ENCODE data around the gene KCNG3.

KCNG3 gene, protein sequence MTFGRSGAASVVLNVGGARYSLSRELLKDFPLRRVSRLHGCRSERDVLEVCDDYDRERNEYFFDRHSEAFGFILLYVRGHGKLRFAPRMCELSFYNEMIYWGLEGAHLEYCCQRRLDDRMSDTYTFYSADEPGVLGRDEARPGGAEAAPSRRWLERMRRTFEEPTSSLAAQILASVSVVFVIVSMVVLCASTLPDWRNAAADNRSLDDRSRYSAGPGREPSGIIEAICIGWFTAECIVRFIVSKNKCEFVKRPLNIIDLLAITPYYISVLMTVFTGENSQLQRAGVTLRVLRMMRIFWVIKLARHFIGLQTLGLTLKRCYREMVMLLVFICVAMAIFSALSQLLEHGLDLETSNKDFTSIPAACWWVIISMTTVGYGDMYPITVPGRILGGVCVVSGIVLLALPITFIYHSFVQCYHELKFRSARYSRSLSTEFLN

DNA sequence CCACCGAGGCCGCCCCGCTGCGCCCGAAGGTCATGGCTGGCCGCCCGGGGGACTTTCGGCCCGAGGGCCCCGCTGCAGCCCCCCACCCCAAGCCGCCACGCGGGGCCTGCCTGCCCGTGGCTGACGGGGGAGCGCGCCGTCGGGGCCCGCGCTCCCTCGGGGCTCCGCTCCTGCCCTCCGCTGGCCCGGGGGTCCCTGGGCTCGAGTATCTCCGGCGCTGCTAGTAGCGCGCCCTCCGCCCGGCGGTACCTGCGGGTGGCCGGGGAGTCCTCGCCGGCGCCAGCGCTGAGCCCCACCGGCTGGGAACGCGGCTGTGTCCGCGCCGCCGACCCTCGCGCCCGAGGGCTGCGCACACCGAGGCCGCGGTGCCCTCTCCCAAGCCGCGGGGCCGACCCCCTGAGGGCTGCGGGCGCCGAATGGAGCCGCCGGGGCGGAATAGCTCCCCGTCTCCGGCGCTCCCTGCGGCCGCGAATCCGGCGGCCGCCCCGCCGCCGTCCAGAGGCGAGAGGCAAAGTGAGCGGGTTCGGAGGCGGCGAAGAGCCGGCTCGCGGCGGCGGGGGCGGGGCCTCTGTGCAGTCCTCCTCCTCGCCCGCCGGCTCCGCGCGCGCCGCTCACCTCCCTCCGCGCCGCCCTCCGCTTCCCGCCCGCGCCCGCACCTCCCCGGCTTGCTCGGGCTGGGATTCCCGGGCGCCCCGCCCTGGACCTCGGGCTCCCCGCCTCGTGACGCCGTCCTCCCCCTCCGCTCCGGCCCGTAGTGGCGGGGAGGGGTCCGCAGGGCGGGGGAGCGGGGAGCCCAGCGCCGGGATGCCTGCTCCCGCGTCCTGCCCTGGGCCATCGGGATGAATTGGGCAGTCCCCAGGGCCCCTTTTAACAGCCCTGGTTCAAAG, at the start of gene KCNG3:
TSS of gene KCNG3 (minus strand) at position 515 of the 887 bp plus-strand sequence. CDS start at position 34, 481 bp downstream.
- DNase-seq, result peak; percentile 62

DNA sequence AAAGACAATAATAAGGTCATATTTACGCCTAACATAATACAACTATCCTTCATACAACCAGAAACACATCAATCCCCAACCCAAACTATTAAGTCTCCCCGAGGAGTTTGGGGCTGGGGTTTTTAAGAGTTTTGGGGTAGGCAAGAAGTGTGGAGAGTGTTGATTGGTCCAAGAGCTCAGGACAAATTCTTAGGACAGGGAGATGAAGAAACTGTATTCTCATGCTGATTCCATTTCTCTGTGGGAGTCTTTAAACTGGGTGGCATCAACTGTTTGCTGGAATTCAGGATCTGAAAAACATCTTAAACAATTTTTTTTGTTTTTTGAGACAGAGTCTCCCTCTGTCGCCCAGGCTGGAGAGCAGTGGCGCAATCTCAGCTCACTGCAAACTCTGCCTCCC, 49.1 kb upstream of the KCNG3 start:
- no peak for DNase-seq

DNA sequence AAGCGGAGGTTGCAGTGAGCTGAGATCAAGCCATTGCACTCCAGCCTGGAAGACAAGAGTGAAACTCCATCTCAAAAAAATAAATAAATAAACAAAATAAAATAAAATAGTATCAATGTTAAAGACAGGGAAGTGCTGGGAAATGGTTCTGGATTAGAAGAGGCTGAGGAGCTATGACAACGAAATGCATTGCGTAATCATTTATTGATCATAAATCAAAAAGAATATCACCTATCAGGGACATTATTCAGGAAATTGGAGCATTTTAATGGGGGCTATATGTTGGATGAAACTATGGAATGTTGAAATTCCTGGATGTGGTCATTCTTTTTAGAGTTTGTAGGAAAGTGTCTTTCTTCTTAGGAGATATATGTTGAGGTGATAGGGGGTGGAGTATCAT, 43.7 kb upstream of the KCNG3 start:
- no peak for DNase-seq

DNA sequence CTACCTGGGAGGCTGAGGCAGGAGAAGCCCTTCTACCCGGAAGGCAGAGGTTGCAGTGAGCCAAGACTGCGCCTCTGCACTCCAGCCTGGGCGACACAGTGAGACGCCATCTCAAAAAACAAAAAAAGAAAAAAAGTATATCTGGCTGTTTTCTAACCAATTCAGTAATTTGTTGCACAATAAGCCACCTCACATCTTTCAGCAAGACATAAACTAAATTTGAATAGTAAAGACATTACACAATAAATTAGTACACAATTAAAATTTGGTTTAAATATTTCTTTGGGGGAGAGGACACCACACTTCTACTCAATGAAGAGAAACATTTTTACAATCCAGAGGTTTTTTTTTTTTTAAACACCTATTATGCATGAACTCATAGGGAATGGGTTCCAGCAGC, 38.6 kb upstream of the KCNG3 start:
- DNase-seq, result no peak

DNA sequence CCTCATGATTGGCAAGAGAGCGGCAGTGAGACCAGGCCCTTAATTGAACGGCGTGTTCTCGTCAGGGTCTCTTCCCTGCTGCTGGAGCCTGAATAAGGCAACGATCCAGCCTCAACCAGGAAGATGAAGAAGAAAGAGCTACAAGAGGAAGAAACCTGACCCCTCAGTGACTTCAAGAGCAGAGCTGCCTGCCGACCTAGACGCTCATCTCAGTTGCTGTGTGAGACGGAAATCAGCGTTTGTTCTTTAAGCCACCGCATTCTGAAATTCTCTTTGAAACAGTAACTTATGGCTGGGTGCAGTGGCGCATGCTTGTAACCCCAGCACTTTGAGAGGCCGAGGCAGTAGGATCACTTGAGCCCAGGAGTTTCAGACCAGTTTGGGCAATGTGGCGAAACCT, 29.6 kb upstream of the KCNG3 start:
- no peak for DNase-seq

DNA sequence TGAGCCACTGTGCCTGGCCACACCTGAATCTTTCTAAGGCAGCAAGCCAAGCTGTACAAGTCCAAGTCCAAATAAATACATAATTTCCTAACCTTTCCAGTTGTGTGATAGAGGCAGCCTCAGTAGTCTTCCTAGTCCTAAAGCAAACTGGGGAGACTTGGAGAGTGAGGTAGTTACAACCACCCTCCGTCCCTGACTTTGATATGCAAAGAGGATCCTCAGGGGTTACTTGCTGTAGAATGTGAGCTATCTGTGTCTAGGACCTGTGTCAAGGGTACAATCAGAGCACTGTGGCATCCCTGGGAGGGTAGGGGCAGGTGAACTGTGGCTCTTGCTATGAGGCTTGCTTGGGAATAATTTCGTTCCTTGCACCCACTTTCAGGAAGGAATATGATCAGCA, 28.3 kb upstream of the KCNG3 start:
- no peak for DNase-seq

DNA sequence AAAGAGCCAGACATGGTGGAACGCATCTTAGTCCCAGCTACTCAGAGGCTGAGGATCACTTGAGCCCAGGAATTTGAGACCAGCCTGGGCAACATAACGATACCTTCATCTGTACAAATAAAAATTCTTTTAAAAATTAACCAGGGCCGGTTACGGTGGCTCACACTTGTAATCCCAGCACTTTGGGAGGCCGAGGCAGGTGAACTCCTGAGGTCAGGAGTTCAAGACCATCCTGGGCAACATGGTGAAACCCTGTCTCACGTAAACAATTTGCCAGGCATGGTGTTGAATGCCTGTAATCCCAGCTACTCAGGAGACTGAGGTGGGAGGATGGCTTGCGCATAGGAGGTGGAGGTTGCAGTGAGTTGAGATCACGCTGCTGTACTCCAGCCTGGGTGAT, 25.8 kb upstream of the KCNG3 start:
- no peak for DNase-seq

DNA sequence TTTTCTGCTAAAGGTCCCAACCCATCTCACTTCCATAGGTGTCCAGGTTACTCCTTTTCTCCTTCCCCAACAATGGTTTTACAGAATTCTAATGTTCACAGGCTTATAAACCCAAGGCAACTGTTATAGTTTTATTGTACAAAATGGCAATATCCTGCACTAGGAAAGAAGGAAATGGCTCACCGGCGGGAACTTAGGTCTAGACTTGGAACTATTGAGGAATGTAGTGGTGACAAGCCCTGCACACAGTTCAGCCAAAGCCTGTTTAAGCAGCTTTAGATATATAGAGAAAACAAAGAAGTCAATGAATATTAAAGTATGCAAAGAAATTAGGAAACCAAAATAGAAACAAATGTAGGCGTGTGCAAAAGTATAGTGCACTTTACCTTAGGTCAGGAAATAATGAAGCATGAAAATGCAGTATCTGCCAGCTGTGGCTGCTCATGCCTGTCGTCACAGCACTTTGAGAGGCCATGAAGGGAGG, 22.7 kb upstream of the KCNG3 start:
- no peak for DNase-seq

DNA sequence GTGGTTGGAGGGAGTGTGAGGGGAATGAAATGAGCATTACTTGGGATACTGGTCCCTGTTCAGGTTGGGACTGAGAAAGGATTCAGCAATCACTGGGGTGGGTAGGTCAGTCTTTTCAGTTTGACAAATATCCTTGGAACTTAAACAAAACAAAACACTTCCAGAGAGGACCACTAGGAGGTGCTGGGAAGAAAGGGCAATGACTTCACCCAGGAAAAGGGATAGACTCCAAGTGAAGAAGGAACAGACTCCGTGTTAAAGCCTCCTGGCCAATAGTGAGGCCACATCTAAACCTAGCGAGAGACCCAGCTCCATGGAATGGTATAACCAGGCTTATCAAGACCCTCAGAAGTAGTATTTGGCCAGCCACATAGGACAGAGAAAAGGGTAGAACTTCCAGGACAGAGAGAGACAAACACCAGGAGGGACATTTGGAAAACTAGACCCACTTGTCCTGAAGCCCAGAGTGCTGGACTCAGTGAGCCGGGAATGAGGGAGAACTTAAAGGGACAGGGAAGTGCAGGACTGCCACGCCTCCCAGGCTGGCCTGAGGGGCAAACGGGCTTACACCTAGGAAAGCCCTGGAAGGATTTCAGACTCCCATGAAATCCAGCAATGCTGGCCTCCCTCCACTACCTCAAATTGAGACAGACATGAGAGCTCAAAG, 19.6 kb upstream of the KCNG3 start:
- peak; percentile 18 for DNase-seq

DNA sequence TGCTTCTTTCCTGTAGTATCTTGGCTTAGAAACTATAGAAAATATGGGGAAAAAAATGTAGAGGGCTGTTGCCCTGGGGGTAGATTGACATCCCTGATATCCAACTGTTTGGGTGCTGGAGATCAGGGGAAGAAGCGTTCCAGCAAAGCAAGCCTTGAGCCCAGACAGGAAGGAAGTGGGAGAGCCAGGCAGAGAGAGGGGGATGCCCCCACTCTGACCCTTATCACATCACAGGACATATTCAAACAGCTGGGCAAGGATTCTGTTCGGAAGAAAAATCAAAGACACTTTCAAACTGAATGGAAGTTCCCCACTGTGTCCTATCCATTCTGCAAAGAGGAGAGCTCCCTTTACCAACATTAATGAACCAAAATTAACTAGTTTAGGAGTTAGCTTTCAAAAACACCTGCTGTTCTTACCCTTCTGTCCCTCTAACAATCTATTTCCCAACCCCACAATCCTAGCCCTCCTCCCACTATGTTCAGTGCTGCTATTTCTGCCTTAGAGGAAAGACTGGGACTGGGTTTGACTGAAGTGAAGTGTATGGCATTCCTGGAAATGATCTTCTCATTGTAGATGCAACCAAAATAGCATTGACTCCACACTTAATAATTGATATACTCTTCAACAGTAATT, 16.9 kb upstream of the KCNG3 start:
- no peak for DNase-seq

DNA sequence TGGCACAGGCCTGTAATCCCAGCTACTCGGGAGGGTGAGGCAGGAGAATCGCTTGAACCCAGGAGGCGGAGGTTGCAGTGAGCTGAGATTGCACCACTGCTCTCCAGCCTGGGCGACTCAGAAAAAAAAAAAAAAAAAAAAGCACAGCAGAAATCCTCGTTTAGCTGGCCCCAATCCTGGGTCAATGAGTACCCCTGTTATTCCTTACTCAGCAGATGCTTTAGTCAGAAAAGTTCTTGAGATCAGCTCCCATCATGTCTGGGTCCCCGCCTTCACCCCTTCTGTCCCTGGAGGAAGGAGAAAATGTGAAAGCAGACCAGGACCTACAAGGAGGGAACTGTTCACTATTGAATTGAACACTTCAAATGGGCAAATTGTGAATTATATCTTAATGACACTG, 16.4 kb upstream of the KCNG3 start:
- DNase-seq, result no peak

DNA sequence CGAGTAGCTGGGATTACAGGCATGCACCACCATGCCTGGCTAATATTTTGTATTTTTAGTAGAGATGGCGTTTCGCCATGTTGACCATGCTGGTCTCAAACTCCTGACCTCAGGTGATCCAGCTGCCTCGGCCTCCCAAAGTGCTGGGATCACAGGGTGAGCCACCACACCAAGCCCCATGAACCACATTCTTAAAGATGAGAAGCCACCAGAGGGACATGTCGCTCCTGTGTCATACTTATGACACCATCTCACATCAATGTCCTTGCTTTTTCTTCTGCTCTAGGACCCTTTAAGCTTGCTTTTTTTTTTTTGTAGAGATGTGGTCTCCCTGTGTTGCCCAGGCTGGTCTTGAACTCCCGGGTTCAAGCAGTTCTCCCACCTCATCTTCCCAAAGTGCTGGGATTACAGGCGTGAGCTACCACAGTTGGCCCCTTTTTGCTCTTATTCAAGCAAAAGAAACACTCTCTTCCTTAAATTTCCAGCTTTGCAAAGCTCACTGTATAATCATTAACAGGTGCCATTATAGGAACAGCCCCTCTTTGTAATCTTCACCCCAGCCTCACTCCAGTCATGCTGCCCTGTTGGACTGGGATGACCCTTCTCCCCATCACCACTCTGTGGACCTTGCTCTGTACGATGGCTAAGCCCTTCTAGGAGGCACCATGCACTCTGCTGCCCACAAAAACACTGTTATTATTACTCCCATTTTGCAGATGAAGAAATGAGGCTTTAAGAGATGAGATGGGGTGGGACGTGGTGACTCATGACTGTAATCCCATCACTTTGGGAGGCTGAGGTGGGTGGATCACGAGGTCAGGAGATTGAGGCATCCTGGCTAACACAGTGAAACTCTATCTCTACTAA, 10.8 kb upstream of the KCNG3 start:
- no peak for DNase-seq

DNA sequence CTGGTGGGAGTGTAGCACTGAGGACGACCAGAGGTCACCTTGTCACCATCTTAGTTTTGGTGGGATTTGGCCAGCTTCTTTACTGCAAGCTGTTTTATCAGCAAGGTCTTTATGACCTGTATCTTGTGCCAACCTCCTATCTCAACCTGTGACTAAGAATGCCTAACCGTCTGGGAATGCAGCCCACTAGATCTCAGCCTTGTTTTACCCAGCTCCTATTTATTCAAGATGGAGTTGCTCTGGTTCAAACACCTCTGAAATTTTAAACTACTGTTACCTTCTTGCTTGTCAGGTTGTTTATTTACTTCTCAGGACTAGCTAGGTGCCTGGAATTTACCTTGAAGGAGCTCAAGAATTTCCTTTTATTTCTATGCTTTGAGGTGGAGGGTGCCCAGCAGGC, 9.5 kb upstream of the KCNG3 start:
- no peak for DNase-seq

DNA sequence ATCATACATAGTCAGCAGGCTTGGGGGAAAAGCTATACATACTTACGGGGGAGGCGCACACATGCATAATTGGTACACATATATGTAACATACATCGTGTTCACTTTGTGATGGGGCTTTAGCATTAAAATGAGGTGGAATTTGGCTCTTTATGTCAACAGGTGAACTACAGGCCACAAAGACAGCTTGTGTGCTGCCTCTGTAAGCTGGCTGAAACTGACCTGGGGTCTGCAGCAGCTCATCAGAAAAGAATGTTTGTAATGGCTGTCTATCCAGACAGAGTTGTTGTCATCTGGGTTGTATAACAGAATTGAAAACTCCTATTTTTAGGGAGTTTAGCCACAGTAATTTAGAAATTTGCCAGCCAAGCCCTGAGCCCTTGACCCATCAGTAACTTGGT, 4.7 kb upstream of the KCNG3 start:
- no peak for DNase-seq

DNA sequence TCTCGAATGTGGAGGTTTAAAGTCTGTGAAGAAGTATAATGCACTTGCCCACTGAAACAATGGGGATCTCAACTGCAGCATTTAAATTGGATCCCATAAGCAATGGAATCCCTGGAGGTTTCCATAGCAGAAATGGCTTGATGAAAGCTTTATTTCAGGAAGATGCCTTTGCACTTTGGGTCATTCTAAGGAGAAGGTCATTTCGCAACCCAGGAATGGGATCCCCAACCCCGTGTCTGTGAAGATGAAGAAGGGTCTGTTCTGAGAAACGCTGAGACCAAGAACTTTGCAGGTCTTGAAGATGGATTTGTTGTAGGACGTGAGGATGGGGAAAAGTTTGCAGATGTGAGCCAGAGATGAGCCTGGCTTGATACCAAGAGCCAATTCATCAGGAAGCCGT, 1.8 kb upstream of the KCNG3 start:
- DNase-seq, result no peak

DNA sequence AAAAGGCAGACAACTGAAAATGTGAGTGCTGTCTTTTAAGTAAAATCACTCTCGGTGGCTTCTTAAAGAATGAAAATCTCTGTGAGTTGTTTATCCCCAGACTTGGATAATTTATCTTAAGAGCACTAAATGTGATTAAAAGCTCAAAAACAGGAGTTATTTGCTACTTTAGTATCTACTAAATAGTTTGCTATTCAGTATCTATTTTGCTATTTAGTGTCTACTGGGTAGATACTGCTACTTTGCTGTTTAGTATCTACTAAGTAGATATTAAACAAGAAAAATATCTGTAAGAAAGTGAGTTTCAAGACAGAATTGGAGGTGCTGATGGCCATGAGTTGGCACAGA, 1.4 kb upstream of the KCNG3 start:
- no peak for DNase-seq

DNA sequence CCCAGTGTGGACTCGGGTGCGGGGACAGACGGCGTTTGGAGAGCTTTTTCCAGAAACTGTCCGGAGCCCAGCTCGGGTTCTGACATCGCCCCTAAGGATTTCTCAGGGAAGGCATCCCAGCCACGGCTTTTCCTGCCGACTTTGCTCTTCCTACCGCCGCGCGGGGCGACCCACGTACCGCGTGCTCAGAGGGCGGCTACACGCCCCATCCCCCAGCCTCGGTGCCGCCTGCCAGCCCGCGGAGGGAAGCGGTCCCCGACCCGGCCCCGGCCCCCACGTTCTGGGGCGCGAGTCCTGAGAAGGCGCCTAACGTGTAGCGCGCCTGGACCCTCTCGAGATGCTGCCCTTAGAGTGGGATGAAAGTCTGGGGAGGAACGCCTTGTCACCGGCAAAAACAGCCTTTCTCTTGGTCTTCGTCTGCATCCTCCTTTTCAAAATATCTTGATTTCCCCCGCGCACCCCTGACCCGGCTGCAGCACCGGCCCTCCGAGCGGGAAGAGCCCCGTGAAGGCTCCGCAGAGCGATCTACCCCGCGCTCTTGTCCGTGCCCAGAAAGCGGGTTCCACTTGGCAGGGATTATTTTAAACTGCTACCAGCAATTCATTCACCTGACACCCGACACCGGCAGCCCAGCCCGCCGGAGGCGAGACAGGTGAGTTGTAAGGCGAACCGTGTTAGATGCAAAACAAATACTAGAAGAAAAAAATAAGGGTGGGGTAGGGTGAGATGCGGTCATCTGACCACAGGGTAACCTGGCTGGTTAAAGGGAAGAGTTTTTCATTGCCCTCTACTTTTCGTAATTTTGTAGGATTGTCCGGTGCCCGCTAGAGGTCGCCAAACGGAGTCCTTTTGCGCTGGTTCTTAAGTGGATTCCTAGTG, 812 bp upstream of the KCNG3 start:
- peak; percentile 73 for DNase-seq

DNA sequence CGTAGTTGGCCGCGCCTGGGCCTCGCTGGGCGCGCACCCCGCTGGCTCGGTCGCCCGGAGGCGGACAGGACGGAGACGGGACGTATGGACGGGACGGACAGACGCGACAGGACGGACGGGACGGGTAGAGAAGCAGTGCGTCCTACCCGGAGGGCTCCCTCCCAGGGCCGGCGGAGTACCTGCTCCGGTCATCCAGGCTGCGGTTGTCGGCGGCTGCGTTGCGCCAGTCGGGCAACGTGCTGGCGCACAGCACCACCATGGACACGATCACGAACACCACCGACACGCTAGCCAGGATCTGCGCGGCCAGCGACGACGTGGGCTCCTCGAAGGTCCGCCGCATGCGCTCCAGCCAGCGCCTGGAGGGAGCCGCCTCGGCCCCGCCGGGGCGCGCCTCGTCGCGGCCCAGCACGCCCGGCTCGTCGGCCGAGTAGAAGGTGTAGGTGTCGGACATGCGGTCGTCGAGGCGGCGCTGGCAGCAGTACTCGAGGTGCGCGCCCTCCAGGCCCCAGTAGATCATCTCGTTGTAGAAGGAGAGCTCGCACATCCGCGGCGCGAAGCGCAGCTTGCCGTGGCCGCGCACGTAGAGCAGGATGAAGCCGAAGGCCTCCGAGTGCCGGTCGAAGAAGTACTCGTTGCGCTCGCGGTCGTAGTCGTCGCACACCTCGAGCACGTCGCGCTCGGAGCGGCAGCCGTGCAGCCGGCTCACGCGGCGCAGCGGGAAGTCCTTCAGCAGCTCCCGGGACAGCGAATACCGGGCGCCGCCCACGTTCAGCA, 903 bp downstream of the KCNG3 start:
- DNase-seq, result peak; percentile 16

DNA sequence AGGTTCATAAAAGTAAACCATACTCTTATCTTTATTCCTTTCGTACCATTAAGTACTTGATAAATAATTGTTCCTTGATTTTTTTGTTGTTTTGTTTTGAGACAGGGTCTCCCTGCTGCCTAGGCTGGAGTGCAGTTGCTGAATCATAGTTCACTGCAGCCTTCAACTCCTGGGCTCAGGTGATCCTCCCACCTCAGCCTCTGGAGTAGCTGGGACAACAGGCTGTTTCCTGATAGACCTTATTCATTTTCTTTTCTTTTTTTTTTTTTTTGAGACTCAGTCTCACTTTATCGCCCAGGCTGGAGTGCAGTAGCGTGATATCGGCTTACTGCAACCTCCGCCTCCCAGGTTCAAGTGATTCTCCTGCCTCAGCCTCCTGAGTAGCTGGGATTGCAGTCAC, 5.5 kb downstream of the KCNG3 start:
- DNase-seq, result no peak
